ENCODE measurements around the gene OSBPL8. TPM values are rescaled to one million over a fixed set of nuclear protein-coding genes. Genes with fewer than 3 reads are reported as not detected.

OSBPL8 gene
- total and polyA plus RNA-seq, 2 experiments from 2014 or later = 78.0 to 124 TPM

DNA sequence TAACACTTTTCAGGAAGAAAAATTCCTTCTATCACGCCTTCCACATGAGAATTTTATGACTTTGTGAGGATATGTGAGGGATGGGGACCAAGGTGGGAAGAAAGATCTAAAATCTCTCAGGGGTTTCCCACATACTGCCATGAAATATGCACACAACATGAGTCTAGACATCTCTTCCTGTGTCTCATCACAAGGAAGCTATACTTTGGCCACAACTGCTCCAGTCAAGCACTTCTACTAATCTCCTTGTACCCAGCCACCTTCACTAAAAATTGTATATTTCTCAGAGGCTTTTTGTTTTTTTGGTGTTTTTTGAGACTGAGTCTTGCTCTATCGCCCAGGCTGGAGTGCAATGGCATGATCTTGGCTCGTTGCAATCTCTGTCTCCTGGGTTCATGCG is 3.2 kb downstream of the OSBPL8 start (continued):
- TF ChIP-seq ZNF462 (CRISPR knock-in tag; IDR thresholded peaks at IDR 0.05) (no peak), REST (IDR thresholded peaks at IDR 0.05; ENCODE audit: unreplicated experiment) (no peak), EZH2phosphoT487 (IDR thresholded peaks at IDR 0.05; ENCODE audit: unreplicated experiment) (no peak), STAT1 (IDR thresholded peaks at IDR 0.05; ENCODE audit: unreplicated experiment) (no peak), EZH2 (IDR thresholded peaks at IDR 0.05; ENCODE audit: low read depth, unreplicated experiment) (no peak), CREB1 (CRISPR knock-in tag; IDR thresholded peaks at IDR 0.05; ENCODE audit: low read depth) (no peak), NANOG (IDR thresholded peaks at IDR 0.05; ENCODE audit: borderline replicate concordance) (no peak)

All from GM23338 (cell line).